Endodermal cell (in vitro differentiated cells): Measurements from ENCODE around the gene SLC25A24. TPM values are rescaled to one million over a fixed set of nuclear protein-coding genes. Genes with fewer than 3 reads are reported as not detected.
"Not testable (repeated sequence)": the region's sequence is repeated elsewhere in the genome, so short reads cannot be mapped to it uniquely, and the experiment has no call there.

Source experiments
- DNase-seq: peaks from one replicate; pipeline ENCODE4 v3.0.0-alpha.2; 2017
- H3K27ac ChIP-seq: 2 replicates; pipeline ENCODE4 v1.5.1; 2013; ENCODE audit warnings: mild to moderate bottlenecking, low read depth, low read length, moderate library complexity
- H3K27me3 ChIP-seq: 2 replicates; pipeline ENCODE4 v1.6.1; 2013; ENCODE audit warnings: mild to moderate bottlenecking, low read length, moderate library complexity; ENCODE audit not compliant: insufficient read depth, control insufficient read depth, poor library complexity, severe bottlenecking
- H3K36me3 ChIP-seq: 2 replicates; pipeline ENCODE4 v1.7.0; 2013; ENCODE audit warnings: mild to moderate bottlenecking, low read length, moderate library complexity; ENCODE audit not compliant: control insufficient read depth, insufficient read depth
- H3K4me1 ChIP-seq: one replicate; pipeline ENCODE4 v1.7.0; 2013; ENCODE audit warnings: low read length; ENCODE audit not compliant: control insufficient read depth, insufficient read depth
- H3K4me3 ChIP-seq: 2 replicates; pipeline ENCODE4 v1.5.1; 2013; ENCODE audit warnings: mild to moderate bottlenecking, low read length, moderate library complexity
- H3K9ac ChIP-seq: 2 replicates; pipeline ENCODE4 v1.6.1; 2013; ENCODE audit warnings: mild to moderate bottlenecking, low read length, moderate library complexity; ENCODE audit not compliant: poor library complexity, severe bottlenecking; ENCODE audit errors: extremely low read depth
- H3K9me3 ChIP-seq: 2 replicates; pipeline ENCODE4 v1.6.1; 2013; ENCODE audit warnings: mild to moderate bottlenecking, low read length, moderate library complexity; ENCODE audit not compliant: control insufficient read depth
- H3K27ac Mint-ChIP-seq: 2 replicates; pipeline ENCODE4 v1.8.0; 2020; ENCODE audit warnings: mixed read lengths
- H3K27me3 Mint-ChIP-seq: 2 replicates; pipeline ENCODE4 v1.8.0; 2021; ENCODE audit warnings: mild to moderate bottlenecking, mixed read lengths; ENCODE audit not compliant: insufficient read depth
- H3K36me3 Mint-ChIP-seq: 2 replicates; pipeline ENCODE4 v1.8.0; 2020; ENCODE audit warnings: low read depth, mixed read lengths
- H3K4me1 Mint-ChIP-seq: 2 replicates; pipeline ENCODE4 v1.8.0; 2020; ENCODE audit warnings: mixed read lengths
- H3K4me3 Mint-ChIP-seq: 2 replicates; pipeline ENCODE4 v1.8.0; 2020; ENCODE audit warnings: mild to moderate bottlenecking, moderate library complexity, mixed read lengths
- H3K9me3 Mint-ChIP-seq: 2 replicates; pipeline ENCODE4 v1.8.0; 2020; ENCODE audit warnings: mild to moderate bottlenecking, mixed read lengths
- WGBS, 2 experiments: methylation state at CpG; one replicate each; pipeline versions ENCODE4 v1.1.5 to v1.1.7; 2013; ENCODE audit warnings: missing lambda C conversion rate in 2 of 2, mixed read lengths in 1 of 2; ENCODE audit not compliant: insufficient coverage in 1 of 2, insufficient read length in 1 of 2; 5-methylcytosine and 5-hydroxymethylcytosine counted together
- total RNA-seq, 2 donors: library from RNA; stranded (reverse); fragmentation: NEBNext Ultra II Directional in 1 of 2; extraction: Animal tissue kit (Norgen Biotek cat#: 25700) in 1 of 2; gene quantifications; 2 replicates in 1 of 2; 3 replicates in 1 of 2; pipeline ENCODE4 v1.2.1, GENCODE V29; 2021
- TF ChIP-seq, protein P1 (sequence below): fragments of 200-600 bp; sonication (generic); conservative IDR thresholded peaks from 2 replicates; pipeline ENCODE4 v1.5.0; 2021; ENCODE audit warnings: antibody characterized with exemption, mild to moderate bottlenecking

The SLC25A24 gene
- total RNA-seq, 2 donors from 2014 or later, result 42.4 to 61.4 TPM

DNA sequence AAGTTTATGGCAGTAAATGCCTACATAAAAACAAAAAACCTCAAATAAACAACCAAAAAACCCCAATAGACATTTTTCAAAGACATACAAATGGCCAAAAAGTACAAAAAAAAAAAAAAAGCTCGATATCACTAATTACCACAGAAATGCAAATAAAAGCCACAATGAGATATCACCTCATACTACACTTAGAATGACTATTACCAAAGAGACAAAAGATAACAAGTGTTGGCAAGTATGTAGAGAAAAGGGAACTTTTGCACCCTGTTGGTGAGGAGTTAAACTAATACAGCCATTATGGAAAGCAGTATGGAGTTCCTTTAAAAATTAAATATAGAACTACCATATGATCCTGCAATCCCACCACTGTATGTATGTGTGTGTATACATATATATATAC lies 21.1 kb downstream of the SLC25A24 start:
- Histone ChIP-seq H3K4me3 (no peak overlapping the region), H3K27ac (no peak overlapping the region), H3K27me3 (no peaks in the 10 kb centered on the region), H3K4me1 (no peaks in the 10 kb centered on the region), H3K9me3 (peaks cover 84% of the 10 kb centered on the region), H3K9ac (no peak overlapping the region), H3K36me3 (peaks cover 94% of the 10 kb centered on the region)
- H3K9me3 Mint-ChIP-seq, result peaks cover 57% of the 10 kb centered on the region
- H3K4me1 Mint-ChIP-seq, result no peaks in the 10 kb centered on the region
- no peak overlapping the region for H3K27ac Mint-ChIP-seq
- no peaks in the 10 kb centered on the region for H3K27me3 Mint-ChIP-seq
- TF ChIP-seq, protein P1, sequence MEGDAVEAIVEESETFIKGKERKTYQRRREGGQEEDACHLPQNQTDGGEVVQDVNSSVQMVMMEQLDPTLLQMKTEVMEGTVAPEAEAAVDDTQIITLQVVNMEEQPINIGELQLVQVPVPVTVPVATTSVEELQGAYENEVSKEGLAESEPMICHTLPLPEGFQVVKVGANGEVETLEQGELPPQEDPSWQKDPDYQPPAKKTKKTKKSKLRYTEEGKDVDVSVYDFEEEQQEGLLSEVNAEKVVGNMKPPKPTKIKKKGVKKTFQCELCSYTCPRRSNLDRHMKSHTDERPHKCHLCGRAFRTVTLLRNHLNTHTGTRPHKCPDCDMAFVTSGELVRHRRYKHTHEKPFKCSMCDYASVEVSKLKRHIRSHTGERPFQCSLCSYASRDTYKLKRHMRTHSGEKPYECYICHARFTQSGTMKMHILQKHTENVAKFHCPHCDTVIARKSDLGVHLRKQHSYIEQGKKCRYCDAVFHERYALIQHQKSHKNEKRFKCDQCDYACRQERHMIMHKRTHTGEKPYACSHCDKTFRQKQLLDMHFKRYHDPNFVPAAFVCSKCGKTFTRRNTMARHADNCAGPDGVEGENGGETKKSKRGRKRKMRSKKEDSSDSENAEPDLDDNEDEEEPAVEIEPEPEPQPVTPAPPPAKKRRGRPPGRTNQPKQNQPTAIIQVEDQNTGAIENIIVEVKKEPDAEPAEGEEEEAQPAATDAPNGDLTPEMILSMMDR, result no peak
- 100% methylated on average over 1 of the region's 1 CpG; no CpG with 5 or more reads in 1 of the 2 experiments for WGBS, 2 experiments
- peaks cover 83% of the 10 kb centered on the region for H3K36me3 Mint-ChIP-seq
- DNase-seq, result no peak
- H3K4me3 Mint-ChIP-seq, result no peak overlapping the region

DNA sequence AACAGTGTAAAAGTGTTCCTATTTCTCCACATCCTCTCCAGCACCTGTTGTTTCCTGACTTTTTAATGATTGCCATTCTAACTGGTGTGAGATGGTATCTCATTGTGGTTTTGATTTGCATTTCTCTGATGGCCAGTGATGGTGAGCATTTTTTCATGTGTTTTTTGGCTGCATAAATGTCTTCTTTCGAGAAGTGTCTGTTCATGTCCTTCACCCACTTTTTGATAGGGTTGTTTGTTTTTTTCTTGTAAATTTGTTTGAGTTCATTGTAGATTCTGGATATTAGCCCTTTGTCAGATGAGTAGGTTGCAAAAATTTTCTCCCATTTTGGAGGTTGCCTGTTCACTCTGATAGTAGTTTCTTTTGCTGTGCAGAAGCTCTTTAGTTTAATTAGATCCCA lies 37.7 kb downstream of the SLC25A24 start:
- not testable (repeated sequence) for H3K27me3 ChIP-seq, H3K27ac ChIP-seq, H3K4me1 Mint-ChIP-seq, H3K27me3 Mint-ChIP-seq, H3K4me1 ChIP-seq, DNase-seq, H3K4me3 ChIP-seq, H3K27ac Mint-ChIP-seq, H3K9ac ChIP-seq, H3K4me3 Mint-ChIP-seq
- H3K36me3 Mint-ChIP-seq, result peaks cover 36% of the 10 kb centered on the region
- H3K9me3 ChIP-seq, result peaks cover 14% of the 10 kb centered on the region
- peaks cover 26% of the 10 kb centered on the region for H3K36me3 ChIP-seq
- no CpG with 5 or more reads among the region's 1 CpG for WGBS, 2 experiments
- H3K9me3 Mint-ChIP-seq, result peaks cover 32% of the 10 kb centered on the region

DNA sequence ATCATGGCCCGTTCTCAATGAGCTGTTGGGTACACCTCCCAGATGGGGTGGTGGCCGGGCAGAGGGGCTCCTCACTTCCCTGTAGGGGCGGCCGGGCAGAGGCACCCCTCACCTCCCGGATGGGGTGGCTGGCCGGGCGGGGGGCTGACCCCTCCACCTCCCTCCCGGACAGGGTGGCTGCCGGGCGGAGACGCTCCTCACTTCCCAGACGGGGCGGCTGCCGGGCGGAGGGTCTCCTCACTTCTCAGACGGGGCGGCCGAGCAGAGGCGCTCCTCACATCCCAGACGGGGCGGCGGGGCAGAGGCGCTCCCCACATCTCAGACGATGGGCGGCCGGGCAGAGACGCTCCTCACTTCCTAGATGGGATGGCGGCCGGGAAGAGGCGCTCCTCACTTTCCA lies 40.2 kb downstream of the SLC25A24 start:
- H3K9me3 ChIP-seq, result peaks cover 12% of the 10 kb centered on the region
- Mint-ChIP-seq H3K36me3 (peaks cover 38% of the 10 kb centered on the region), H3K9me3 (peaks cover 21% of the 10 kb centered on the region)
- not testable (repeated sequence) for H3K4me1 Mint-ChIP-seq, DNase-seq, H3K27me3 ChIP-seq, H3K4me1 ChIP-seq, H3K9ac ChIP-seq, H3K4me3 Mint-ChIP-seq, H3K27ac Mint-ChIP-seq, H3K27ac ChIP-seq, H3K27me3 Mint-ChIP-seq, H3K4me3 ChIP-seq
- WGBS, 2 experiments, result 98% methylated on average over 10 of the region's 30 CpGs; no CpG with 5 or more reads in 1 of the 2 experiments
- H3K36me3 ChIP-seq, result peaks cover 47% of the 10 kb centered on the region

DNA sequence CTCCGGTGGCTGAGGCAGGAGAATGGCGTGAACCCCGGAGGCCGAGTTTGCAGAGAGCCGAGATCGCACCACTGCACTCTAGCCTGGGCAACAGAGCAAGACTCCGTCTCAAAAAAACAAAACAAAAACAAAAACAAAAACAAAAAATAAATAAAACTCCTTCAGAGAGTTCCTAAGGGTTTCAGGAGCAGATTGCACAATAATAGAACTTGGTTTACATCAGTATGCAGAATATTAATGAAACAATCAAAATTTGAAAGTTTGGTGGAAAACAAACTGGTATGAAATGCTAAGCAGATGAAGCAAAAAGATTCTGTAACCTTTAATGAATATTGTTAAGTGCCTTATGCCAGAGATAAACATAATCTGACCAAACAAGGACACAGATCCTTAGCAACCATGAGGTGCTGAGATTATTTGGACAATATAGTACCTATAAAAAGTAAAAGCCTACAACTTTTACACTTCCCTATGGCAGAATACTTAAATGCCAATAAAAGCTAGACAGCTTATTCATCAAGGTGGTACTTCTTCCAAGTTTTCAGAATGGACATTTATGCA lies 41.2 kb downstream of the SLC25A24 start:
- WGBS, 2 experiments, result 90 to 95% methylated on average over 6 to 7 of the region's 7 CpGs
- no peak overlapping the region for H3K27ac Mint-ChIP-seq
- Histone ChIP-seq H3K9ac (no peak overlapping the region), H3K27ac (no peak overlapping the region), H3K9me3 (peaks cover 10% of the 10 kb centered on the region), H3K4me1 (no peaks in the 10 kb centered on the region), H3K4me3 (no peak overlapping the region), H3K36me3 (peaks cover 57% of the 10 kb centered on the region), H3K27me3 (no peaks in the 10 kb centered on the region)
- DNase-seq, result no peak
- TF ChIP-seq, protein P1, result no peak
- H3K4me1 Mint-ChIP-seq, result no peaks in the 10 kb centered on the region
- H3K9me3 Mint-ChIP-seq, result peaks cover 21% of the 10 kb centered on the region
- H3K27me3 Mint-ChIP-seq, result no peaks in the 10 kb centered on the region
- H3K4me3 Mint-ChIP-seq, result no peak overlapping the region
- H3K36me3 Mint-ChIP-seq, result peaks cover 46% of the 10 kb centered on the region
